Stimulated activated CD8-positive, alpha-beta memory T cell treated with anti-CD3 and anti-CD28 coated beads, Interleukin-4, amount 100 ng/mL, for 48 hours (primary cell): ENCODE data around the gene EPC2.
"Not testable (repeated sequence)": the region's sequence is repeated elsewhere in the genome, so short reads cannot be mapped to it uniquely, and the experiment has no call there.

Experiments
- DNase-seq: peaks from one replicate; pipeline ENCODE4 v3.0.0-alpha.2; 2020

The EPC2 gene

DNA sequence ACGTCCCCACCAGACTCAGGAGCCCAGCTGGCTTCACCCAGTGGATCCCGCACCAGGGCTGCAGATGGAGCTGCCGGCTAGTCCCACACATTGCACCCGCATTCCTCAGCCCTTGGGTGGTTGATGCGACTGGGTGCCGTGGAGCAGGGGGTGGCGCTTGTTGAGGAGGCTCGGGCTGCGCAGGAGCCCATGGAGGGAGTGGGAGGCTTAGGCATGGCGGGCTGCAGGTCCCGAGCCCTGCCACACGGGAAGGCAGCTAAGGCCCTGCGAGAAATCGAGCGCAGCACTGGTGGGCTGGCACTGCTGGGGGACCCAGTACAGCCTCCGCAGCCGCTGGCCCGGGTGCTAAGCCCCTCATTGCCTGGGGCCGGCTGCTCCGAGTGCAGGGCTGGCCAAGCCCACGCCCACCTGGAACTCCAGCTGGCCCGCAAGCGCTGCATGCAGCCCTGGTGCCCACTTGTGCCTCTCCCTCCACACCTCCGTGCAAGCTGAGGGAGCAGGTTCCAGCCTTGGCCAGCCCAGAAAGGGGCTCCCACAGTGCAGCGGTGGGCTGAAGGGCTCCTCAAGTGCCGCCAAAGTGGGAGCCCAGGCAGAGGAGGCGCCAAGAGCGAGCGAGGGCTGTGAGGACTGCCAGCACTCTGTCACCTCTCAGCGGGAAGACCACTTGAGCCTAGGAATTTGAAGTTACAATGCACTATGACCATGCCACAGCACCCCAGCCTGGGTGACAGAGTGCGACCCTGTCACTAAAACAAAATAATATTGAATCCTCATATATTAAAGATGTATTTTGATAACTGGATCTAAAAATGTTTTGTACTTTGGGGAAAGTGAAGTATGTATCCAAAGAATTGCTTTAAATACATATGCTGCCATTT lies 34.0 kb downstream of the EPC2 start:
- not testable (repeated sequence) for DNase-seq

DNA sequence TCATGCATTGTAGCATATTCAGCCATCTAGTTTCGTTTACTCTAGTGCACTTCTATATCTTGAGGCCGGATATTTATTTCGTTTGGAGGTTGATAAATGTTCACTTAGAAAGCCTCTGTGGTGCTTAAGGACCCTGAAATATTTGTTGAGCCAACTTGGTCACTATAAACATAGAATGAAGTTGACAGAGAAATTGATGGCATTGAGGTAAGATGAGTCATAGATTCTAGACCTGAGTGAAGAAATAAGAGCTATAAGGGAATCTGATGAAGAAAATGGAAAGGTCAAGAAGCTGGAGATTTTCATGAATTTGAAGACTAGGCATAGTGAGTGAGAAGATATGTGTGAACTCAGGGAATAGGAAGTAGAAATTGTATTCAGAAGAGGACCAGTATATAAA lies 35.9 kb downstream of the EPC2 start:
- DNase-seq, result no peak

DNA sequence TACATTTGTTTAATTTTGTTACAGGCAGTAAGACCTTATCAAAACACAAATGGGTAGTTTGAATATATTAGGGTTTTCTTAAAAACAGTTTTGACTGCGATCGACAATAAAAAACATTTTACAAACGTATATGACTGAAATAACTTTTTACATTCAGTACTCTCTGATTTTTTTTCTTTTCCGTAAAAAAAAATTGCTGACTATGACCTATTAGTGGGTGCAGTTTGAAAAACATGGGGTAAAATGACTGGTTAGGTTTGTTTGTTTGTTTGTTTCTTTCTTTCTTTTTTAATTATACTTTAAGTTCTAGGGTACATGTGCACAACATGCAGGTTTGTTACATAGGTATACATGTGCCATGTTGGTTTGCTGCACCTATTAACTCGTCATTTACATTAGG lies 36.9 kb downstream of the EPC2 start:
- no peak for DNase-seq

DNA sequence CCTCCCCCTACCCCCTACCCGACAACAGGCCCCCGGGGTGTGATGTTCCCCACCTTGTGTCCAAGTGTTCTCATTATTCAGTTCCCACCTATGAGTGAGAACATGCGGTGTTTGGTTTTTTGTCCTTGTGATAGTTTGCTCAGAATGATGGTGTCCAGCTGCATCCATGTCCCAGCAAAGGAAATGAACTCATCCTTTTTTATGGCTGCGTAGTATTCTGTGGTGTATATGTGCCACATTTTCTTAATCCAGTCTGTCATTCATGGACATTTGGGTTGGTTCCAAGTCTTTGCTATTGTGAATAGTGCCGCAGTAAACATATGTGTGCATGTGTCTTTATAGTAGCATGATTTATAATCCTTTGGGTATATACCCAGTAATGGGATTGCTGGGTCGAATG lies 37.3 kb downstream of the EPC2 start:
- not testable (repeated sequence) for DNase-seq

DNA sequence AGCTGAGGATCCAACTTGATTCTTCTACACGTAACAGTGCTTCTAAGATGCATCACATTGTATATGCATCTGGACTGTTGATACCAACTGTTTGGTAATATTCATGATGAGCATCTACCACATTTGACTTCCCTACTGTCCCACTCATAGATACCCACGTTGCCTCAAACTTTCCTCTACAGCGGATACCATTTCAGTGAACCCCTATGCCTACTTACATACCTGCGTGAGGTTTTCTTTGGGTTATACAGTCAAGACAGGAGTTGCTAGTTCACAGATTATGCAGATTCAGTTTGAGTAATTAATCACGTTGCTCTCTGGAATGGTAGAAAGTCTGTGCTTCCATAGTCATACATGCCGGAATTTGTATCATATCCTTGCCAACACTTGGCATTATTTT lies 40.0 kb downstream of the EPC2 start:
- DNase-seq, result no peak

DNA sequence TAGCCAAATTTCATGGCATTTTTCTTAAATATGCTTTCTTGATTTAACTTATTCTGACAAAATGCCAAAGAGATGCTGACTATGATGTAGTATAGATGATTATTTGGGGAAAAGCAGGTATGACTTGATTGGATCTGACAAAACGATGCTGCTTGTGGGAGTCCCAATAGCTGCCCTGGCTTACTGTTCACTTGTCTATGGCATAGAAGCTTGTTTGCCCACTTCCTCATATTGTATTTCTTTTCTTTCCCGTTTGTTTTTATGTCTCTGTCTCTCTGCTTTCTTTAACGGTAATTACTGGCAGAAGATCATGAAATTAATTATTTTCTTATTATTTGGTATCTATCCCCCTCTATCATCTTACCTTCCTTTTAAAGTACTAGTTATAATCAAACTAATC lies 43.0 kb downstream of the EPC2 start:
- DNase-seq, result no peak

DNA sequence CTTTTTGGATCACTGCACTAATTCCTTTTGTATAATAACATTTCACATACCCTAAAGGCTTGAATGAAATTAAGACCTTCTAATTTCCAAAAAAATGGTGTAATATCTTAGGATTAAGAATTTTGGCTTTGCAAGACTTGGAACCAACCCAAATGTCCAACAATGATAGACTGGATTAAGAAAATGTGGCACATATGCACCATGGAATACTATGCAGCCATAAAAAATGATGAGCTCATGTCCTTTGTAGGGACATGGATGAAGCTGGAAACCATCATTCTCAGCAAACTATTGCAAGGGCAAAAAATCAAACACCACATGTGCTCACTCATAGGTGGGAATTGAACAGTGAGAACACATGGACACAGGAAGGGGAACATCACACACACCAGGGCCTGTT lies 43.5 kb downstream of the EPC2 start:
- DNase-seq, result not testable (repeated sequence)

DNA sequence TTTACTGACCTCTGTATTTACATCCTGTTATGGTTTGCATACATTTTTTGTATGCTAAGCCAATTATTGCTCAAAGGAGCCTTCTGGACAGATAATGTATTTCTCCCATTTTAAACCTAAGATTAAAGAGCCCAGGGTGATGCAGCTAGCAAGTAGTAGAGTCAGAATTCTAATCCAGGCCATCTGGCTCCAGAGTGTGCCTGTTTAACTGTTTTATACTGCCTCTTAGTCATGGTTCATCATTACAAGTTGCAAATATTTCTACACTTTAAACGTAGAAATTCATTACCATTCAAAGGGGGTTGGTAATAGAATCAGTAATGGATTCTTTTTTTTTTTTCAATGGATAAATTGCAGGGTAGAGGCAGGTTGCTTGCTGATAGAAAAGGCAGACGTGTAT lies 52.4 kb downstream of the EPC2 start:
- no peak for DNase-seq

DNA sequence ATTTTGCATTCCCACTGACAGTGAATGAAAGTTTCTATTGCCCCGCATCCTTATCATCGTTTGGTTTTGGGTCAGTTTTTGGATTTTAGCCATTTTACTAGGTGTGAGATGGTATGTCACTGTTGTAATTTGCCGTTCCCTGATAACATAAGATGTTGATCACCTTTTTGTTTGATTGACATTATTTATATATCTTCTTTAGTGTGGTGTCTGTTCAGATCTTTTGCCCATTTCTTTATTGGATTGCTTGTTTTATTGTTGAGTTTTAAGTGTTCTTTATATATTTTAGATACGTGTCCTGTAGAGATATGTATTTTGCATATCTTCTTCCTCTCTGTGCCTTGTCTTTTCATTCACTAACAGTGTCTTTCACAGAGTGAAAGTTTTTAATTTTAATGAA lies 55.3 kb downstream of the EPC2 start:
- no peak for DNase-seq

DNA sequence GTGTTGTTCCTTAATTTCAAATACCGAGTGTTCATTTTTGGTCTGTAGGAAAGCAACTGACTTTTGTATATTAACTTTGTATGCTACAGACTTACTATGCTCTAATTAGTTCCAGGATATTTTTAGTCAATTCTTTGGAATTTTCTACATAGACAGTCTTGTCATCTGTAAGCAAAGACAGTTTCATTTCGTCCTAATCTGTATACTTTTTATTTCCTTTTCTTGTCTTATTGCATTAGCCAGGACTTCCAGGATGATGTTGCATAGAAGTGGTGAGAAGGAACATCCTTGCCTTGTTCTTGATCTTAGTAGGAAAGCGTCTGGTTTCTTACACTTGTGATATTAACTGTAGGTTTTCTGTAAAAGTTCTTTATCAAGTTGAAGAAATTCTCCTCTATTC lies 56.5 kb downstream of the EPC2 start:
- DNase-seq, result no peak

DNA sequence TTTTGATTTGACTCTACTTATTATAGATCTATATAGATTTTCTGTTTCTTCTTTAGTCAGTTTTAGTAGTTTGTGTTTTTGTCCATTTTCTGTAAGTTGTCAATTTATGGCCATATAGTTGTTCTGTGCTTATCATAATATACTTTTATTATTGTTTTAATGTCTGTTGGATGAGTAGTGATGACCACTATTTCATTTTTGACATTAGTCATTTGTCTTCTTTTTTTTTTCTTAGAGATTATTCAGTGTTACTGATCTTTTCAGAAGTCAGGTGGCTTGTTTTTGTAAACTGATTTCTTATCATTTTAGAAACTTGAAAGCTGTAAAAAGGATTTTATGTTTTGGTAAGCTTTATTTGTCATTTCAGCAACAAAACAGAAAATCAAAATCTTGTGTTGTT lies 57.3 kb downstream of the EPC2 start:
- no peak for DNase-seq

DNA sequence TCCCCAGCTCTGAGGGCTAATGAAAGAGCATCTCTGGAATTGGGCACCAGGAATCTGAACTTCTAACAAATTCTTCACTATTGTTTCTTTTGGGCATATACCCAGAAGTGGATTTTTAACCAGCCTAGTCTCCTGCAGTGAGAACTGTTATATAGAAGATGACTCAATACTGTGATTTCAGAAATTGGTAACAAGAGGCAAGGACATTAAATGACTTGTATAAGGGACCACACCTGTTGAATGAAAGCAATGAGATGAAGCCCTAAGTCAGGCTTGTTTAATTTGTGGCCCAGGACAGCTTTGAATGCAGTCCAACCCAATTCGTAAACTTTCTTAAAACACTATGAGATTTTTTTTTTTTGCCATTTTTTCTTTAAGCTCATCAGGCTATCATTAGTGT lies 57.9 kb downstream of the EPC2 start:
- DNase-seq, result no peak

DNA sequence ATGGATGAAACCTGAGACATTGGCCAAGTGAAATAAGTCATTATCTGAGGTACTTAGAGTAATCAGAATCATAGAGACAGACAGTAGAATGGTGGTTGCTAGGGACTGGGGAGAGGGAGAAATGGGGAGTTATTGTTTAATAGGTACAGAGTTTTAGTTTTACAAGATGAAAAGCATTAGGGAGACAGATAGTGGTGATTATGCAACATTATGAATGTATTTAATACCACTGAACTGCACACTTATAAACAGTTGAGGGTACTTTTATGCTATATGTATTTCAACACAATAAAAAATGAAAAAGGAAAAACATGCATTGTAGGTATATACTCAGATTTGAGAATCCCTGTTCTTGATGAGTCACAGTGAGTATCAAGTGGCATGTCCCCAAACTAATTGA lies 59.7 kb downstream of the EPC2 start:
- no peak for DNase-seq

DNA sequence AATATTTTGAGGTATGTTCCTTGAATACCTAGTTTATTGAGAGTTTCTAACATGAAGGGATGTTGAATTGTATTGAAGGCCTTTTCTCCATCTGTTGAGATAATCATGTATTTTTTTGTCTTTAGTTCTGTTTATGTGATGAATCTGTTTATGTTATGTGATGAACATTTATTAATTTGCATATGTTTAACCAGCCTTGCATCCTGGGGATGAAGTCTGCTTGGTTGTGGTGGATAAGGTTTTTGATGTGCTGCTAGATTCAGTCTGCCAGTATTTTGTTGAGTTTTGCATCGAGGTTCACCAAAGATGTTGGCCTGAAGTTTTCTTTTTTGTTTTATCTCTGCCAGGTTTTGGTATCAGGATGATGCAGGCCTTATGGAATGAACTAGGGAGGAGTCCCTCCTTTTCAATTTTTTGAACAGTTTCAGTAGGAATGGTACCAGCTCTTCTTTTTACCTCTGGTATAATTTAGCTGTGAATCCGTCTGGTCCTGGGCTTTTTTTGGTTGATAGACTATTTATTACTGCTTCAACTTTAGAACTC lies 71.9 kb downstream of the EPC2 start:
- DNase-seq, result no peak

DNA sequence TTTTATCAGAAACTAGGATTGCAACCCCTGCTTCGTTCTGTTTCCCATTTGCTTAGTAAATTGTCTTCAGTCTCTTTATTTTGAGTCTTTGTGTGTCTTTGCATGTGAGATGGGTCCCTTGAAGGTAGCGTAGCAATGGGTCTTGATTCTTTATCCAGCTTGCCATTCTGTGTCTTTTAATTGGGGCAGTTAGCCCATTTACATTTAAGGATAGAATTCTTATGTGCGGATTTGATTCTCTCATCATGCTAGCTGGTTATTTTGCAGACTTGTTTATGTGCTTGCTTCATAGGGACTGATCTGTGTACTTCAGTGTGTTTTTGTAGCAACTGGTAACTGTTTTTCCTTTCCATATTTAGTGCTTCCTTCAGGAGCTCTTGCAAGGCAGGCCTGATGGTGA lies 73.5 kb downstream of the EPC2 start:
- no peak for DNase-seq

DNA sequence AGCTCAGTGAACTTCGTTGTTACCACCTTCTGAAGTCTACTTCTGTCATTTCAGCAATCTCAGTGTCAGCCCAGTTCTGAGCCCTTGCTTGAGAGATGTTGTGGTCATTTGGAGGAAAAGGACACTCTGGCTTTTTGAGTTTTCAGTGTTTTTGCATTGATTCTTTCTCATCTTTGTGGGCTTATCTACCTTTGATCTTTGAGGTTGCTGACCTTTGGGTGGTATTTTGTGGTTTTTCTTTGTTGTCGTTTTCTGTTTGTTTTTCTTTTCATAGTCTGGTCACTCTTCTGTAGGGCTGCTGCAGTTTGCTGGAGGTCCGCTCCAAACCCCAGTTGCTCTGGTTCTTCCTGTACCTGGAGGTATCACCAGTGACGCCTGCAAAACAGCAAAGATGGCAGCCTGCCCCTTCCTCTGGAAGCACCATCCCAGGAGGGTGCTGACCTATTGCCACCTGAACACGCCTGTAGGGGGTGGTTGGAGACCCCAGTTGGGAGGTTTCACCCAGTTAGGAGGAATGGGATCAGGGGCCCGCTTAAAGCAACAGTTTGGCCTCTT lies 74.7 kb downstream of the EPC2 start:
- DNase-seq, result no peak

DNA sequence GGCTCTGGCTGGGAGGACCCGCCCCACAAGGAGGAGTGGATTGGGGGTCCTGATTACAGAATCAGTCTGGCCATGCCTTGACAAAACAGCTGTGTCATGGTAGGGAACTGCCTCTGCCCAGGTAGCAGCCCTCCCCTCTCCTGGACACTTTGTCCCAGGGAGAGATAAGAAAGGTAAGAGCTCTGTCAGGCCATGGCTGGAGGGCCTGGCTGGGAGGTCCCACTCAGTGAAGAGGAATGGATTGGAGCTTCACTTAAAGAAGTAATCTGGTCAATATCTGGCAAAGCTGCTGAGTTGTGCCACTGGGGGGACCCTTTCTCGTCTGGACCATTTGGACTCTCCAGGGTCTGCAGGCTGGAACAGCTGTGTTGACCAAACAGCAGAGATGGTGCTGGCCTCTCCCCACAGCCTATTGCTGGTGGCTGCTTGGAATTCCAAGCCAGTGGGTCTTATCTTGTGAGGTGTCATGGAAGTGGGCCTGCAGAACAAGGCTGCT lies 75.4 kb downstream of the EPC2 start:
- no peak for DNase-seq

DNA sequence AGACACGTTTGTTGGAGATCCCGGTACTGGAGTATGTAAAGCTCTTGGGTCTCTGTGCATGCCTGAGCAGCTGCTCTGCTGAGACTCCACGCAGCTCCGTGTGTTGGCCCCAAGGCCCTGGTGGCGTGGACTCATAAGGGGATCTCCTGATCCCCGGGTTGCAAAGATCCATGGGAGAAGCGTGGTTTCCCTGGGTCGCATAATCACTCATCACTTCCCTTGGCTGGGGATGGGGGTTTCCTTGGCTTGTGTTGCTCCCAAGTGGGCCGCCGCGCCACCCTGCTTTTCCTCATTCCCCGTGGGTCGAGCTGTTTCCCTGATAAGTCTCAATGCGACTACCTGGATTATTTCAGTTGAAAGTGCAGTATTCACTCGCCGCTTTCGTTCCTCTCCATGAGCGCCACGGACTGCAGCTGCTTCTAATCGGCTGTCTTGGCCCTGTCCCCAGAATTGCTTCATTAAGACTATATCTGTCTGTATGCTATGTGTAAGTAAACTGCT lies 76.0 kb downstream of the EPC2 start:
- no peak for DNase-seq

DNA sequence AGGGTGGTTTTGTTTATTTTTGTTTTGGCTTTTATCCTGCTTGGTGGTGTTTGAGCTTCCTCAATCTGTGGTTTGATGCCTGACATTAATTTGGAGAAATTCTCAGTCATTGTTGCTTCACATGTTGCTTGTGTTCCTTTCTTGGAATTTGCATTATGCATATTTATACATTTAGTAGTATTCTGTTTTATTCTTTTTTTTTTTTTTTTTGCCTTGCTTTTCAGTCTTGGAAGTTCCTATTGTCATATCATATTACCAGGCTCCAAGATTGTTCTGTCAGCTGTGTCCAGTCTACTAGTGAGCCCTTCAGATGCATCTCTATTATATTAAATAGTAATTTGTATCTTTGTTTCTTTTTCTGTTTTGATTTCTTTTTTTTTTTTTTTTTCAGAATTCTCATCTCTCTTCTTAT lies 77.0 kb downstream of the EPC2 start:
- DNase-seq, result no peak

DNA sequence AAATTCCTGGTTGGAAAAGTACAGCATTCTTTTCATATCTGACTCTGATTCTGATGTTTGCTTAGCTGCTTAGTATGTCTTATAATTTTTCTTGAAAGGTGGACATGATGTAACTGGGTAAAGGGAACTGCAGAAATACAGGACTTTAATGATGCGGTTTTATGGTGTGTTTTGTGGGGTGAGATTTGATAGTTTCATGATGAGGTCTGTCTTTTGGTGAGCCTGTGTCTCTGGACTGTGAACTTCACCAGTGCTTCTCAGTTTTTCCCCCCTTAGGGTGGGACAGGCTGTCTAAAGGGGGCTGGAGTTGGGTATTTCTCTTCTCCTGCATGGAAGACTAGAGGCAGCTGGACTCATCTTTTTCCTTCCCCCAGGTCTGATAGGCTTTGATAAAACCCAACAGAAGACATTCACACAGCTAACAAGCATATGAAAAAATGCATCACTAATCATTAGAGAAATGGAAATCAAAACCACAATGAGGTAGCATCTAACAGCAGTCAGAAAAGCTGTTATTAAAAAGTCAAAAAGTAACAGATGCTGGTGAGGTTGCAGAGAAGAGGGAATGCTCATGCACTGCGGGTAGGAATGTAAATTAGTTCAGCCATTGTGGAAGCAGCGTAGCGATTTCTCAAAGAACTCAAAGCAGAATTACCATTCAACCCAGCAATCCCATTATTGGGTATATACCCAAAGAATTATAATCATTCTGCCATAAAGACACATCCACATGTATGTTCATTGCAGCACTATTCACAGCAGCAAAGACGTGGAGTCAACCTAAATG lies 77.6 kb downstream of the EPC2 start:
- no peak for DNase-seq

DNA sequence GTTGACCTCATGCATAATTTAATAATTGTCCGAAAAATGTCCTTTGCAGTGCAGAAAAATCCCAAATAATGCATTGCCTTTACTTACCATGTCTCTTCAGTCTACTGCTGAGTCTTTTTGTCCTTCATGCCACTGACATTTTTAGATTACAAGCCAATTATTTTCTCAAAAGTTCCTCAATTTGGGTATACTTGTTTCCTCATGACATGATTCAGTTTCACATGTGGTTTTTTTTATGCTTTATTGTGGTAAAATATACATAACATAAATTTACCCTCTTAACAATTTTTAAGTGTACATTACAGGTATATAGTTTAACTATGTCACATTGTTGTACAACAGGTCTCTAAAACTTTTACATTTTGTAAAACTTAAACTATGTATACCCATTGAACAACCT lies 81.0 kb downstream of the EPC2 start:
- DNase-seq, result no peak

DNA sequence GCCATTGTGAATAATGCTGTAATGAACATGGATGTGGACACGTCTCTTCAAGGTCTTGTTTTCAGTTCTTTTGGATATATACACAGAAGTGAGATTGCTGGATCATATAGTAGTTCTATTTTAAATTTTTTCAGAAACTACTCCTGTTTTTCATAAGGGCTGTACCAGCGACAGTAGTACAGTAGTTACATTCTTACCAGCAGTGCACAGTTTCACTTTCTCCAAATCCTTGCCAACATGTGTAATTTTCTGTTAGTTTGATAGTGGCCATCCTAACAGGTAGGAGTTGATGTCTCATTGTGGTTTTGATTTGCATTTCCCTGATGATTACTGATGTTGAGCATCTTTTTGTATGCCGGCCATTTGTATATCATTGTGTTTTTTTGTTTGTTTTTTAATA lies 81.7 kb downstream of the EPC2 start:
- no peak for DNase-seq

DNA sequence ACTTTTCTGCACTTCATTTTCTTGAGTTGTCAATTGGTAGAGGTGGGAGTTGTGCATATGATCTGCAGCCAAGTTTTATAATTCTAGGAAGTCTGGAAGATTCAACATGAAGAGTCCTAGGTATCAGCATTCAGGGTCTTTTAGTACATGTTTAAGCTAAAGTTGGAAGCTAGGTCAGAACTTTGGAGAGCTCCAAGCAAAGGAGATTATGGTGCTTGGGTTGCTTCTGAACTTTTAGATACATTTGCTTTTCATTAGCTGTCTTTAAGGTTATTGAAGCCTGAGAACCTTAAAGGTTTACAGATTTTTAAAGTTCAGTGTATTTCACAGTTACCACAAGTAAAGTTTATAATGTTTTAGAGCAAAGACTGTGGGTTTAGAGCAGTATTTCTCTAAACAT lies 85.5 kb downstream of the EPC2 start:
- no peak for DNase-seq
